Mesothelial cell of epicardium (in vitro differentiated cells): Measurements from ENCODE around the gene SLC15A1. TPM values are rescaled to one million over a fixed set of nuclear protein-coding genes. Genes with fewer than 3 reads are reported as not detected.

ENCODE experiments used
- DNase-seq, 2 experiments: peaks; one replicate each; pipeline ENCODE4 v3.0.0; 2021; ENCODE audit warnings: low spot score in 2 of 2; ENCODE audit not compliant: unreplicated experiment in 2 of 2
- H3K27ac Mint-ChIP-seq: 2 replicates; pipeline ENCODE4 v1.8.0; 2021; ENCODE audit warnings: mixed read lengths
- H3K27me3 Mint-ChIP-seq: 2 replicates; pipeline ENCODE4 v1.8.0; 2021; ENCODE audit warnings: low read depth, mixed read lengths
- H3K36me3 Mint-ChIP-seq: 2 replicates; pipeline ENCODE4 v1.8.0; 2021; ENCODE audit warnings: mixed read lengths
- H3K4me1 Mint-ChIP-seq: 2 replicates; pipeline ENCODE4 v1.8.0; 2021; ENCODE audit warnings: mixed read lengths
- H3K4me3 Mint-ChIP-seq: 2 replicates; pipeline ENCODE4 v1.8.0; 2021; ENCODE audit warnings: mild to moderate bottlenecking, moderate library complexity, mixed read lengths
- H3K9me3 Mint-ChIP-seq: 2 replicates; pipeline ENCODE4 v1.8.0; 2021; ENCODE audit warnings: mixed read lengths
- CTCF ChIP-seq: fragments of 200-600 bp; sonication (generic); IDR thresholded peaks from one replicate; pipeline ENCODE4 v1.5.0; 2021; ENCODE audit warnings: antibody characterized with exemption; ENCODE audit not compliant: unreplicated experiment
- total RNA-seq: library from RNA; stranded (reverse); gene quantifications from 3 replicates; pipeline ENCODE4 v1.2.1, GENCODE V29; 2021

SLC15A1 gene
- total RNA-seq, 1 donor from 2014 or later = 1.0 TPM

GRCh38 chr13:98786023-98786422, 33.6 kb upstream of the SLC15A1 start:
- Mint-ChIP-seq H3K27ac (no peak overlapping the region), H3K4me1 (no peaks in the 10 kb centered on the region), H3K9me3 (no peaks in the 10 kb centered on the region), H3K36me3 (no peaks in the 10 kb centered on the region), H3K27me3 (peaks cover 21% of the 10 kb centered on the region), H3K4me3 (no peak overlapping the region)
- DNase-seq = no peak
- TF ChIP-seq CTCF = no peak

DNA sequence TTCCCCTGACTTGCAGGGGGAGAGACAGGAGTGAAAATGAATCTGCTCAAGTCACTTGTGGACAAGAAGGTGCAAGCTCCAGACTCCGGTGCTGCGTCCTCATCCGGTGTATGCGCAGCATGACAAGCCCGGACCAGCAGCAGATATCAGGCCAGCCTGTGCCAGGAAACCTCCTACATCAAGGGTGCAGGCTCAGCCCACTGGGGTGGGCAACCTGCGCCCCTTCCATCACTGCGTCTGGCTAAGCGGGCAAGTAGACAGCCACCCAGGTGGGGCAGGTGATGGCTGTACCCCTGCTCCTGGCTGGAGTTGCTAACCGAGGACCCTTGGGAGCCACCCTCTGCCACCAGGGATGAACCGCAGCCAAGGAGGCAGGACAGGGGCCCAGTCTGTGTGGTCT, 32.9 kb upstream of the SLC15A1 start:
- H3K36me3 Mint-ChIP-seq = no peaks in the 10 kb centered on the region
- TF ChIP-seq CTCF = no peak
- no peak overlapping the region for H3K27ac Mint-ChIP-seq
- no peak for DNase-seq
- peaks cover 4% of the 10 kb centered on the region for H3K9me3 Mint-ChIP-seq
- peaks cover 21% of the 10 kb centered on the region for H3K27me3 Mint-ChIP-seq
- no peaks in the 10 kb centered on the region for H3K4me1 Mint-ChIP-seq
- no peak overlapping the region for H3K4me3 Mint-ChIP-seq

DNA sequence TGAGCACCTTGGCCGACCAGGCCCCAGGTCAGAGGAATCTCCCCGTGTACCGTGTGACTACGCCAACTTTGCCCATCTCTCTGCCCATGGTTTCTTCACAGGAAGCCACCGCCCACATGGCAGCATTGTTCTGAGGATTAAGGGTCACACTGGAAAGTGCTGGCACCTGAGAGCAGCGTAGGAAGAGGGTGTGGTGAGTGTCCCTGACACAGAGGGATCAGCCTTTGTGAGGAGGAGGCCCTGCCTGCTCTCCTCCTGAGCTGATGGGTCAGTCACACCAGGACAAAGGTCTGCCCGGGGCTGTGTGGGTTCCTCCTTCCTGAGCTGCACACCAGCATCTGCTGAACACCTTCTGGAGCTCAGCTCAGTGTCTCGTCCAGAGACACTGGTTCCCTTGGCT, 32.2 kb upstream of the SLC15A1 start:
- no peak for DNase-seq
- Mint-ChIP-seq H3K9me3 (peaks cover 4% of the 10 kb centered on the region), H3K36me3 (no peaks in the 10 kb centered on the region), H3K4me1 (no peaks in the 10 kb centered on the region), H3K4me3 (no peak overlapping the region), H3K27me3 (peaks cover 21% of the 10 kb centered on the region), H3K27ac (no peak overlapping the region)
- TF ChIP-seq CTCF = no peak

DNA sequence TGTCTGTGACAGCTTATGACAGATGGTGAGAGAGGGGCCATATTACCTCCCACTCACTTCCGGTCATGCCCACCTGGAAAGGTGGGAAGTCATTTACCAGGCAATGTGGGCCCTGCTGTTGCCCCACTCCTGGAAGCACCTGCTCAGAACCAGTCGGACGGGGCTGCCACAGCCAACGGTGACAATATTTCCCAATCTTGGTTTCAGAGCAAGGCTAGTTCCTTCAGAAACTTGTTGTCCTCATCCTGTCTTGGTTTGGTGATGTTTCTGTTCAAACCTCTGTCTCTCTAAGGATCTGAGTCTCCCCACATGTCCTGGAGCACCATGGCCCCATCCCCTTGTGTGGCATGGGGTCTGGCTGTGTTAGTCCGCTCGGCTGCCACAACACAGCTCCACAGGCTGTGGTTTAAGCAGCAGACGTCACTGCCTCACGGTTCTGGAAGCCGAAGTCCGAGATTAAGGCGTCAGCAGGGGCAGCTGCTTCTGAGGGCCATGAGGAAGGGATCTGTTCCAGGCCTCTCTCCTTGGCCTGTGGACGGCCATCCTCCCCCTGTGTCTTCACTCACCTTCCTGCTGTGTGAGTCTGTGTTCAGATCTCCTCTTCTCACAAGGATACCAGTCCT, 31.5 kb upstream of the SLC15A1 start:
- TF ChIP-seq CTCF = no peak
- H3K27me3 Mint-ChIP-seq = peaks cover 21% of the 10 kb centered on the region
- H3K27ac Mint-ChIP-seq = no peak overlapping the region
- H3K36me3 Mint-ChIP-seq = no peaks in the 10 kb centered on the region
- peaks cover 4% of the 10 kb centered on the region for H3K9me3 Mint-ChIP-seq
- no peak for DNase-seq
- no peak overlapping the region for H3K4me3 Mint-ChIP-seq
- no peaks in the 10 kb centered on the region for H3K4me1 Mint-ChIP-seq

DNA sequence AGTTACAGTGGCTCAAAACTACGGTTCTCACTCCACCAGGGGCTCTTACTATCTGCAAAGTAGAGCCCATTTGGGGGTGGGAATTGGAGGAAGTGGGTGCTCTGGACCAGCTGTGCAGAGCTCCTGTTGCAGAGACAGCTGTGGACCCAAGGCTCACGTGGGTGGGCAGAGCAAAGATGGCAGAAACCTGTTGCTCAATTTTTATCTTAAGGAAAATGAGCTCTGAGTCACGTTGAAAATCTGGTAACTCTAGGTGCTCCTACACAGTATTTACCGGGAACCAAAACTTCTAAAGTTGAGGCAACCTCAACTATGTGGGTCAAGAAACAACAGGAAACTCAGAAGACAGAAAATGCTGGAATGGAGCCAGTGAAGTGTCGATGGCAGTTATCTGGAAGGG, 30.2 kb upstream of the SLC15A1 start:
- H3K27me3 Mint-ChIP-seq = peaks cover 12% of the 10 kb centered on the region
- H3K4me1 Mint-ChIP-seq = no peaks in the 10 kb centered on the region
- H3K9me3 Mint-ChIP-seq = peaks cover 4% of the 10 kb centered on the region
- no peak for TF ChIP-seq CTCF
- no peak overlapping the region for H3K27ac Mint-ChIP-seq
- H3K4me3 Mint-ChIP-seq = no peak overlapping the region
- no peaks in the 10 kb centered on the region for H3K36me3 Mint-ChIP-seq
- no peak for DNase-seq

GRCh38 chr13:98781905-98782304, 29.4 kb upstream of the SLC15A1 start:
- Mint-ChIP-seq H3K27ac (no peak overlapping the region), H3K4me1 (no peaks in the 10 kb centered on the region), H3K9me3 (peaks cover 4% of the 10 kb centered on the region), H3K4me3 (no peak overlapping the region), H3K36me3 (no peaks in the 10 kb centered on the region), H3K27me3 (peaks cover 7% of the 10 kb centered on the region)
- no peak for TF ChIP-seq CTCF
- DNase-seq = no peak
